ENCODE data around the gene TRIM40. TPM values are rescaled to one million over a fixed set of nuclear protein-coding genes. Genes with fewer than 3 reads are reported as not detected.

TRIM40 gene
- polyA plus RNA-seq, 1 donor from 2014 or later = 0.10 TPM

DNA sequence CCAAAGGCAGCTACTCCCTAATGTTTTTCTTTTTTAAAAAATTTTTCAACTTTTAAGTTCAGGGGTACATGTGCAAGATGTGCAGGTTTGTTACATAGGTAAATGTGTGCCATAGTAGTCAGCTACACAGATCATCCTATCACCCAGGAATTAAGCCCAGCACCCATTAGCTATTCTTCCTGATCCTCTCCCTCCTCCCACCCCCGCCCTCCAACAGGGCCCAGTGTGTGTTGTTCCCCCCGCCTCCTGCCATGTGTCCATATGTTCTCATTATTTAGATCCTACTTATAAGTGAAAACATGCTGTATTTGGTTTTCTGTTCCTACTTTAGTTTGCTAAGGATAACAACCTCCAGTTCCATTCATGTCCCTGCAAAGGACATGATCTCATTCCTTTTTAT is 39.8 kb downstream of the TRIM40 start:
- no peak overlapping the region for H3K4me3 Mint-ChIP-seq
- peaks cover 2% of the 10 kb centered on the region for H3K36me3 Mint-ChIP-seq
- H3K27me3 Mint-ChIP-seq = peaks cover 39% of the 10 kb centered on the region
- H3K9me3 Mint-ChIP-seq = peaks cover 0 to 6% (median 5%) of the 10 kb centered on the region in 3 donors
- no peak overlapping the region for H3K27ac Mint-ChIP-seq
- H3K4me1 Mint-ChIP-seq = peaks cover 0 to 2% (median 0%) of the 10 kb centered on the region in 3 donors

DNA sequence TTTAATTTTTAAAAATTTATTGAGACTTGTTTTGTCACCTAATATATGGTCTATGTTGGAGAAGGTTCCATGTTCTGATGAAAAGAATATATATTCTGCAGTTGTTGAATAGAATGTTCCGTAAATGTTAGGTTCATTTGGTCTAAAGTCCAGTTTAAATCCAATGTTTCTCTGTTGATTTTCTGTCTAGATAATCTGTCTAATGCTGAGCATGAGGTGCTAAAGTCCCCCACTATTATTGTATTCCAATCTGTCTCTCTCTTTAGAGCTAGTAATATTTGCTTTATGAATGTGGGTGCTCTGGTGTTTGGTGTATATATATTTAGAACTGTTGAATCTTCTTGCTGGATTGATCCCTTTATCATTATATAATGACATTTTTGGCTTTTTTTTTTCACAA is 42.9 kb downstream of the TRIM40 start:
- Mint-ChIP-seq H3K27ac (no peak overlapping the region), H3K9me3 (peaks cover 3 to 7% (median 6%) of the 10 kb centered on the region in 3 donors), H3K27me3 (peaks cover 21% of the 10 kb centered on the region)

DNA sequence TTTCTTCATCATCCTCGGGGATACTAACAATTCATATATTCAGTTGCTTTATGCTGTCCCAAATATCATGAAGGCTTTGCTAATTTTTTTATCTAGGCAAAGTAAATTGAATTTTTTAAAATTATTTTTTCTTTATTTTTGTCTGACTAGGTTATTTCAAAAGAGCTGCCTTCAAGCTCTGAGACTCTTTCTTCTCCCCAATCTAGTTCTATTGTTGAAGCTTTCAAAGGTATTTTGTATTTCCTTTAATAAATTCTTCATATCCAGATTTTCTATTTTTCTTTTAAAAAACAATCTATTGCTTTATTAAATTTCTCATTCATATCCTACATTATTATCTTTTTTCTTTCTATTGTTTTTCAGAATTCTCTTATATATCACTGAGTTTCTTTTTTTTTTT is 44.2 kb downstream of the TRIM40 start:
- Mint-ChIP-seq H3K36me3 (peaks cover 6% of the 10 kb centered on the region), H3K4me1 (peaks cover 0 to 3% (median 0%) of the 10 kb centered on the region in 3 donors), H3K27ac (no peak overlapping the region)

More for the DNA sequence above, 42.9 kb downstream of the TRIM40 start:
- H3K4me3 Mint-ChIP-seq = no peak overlapping the region
- H3K4me1 Mint-ChIP-seq = no peaks in the 10 kb centered on the region
- peaks cover 2% of the 10 kb centered on the region for H3K36me3 Mint-ChIP-seq

DNA sequence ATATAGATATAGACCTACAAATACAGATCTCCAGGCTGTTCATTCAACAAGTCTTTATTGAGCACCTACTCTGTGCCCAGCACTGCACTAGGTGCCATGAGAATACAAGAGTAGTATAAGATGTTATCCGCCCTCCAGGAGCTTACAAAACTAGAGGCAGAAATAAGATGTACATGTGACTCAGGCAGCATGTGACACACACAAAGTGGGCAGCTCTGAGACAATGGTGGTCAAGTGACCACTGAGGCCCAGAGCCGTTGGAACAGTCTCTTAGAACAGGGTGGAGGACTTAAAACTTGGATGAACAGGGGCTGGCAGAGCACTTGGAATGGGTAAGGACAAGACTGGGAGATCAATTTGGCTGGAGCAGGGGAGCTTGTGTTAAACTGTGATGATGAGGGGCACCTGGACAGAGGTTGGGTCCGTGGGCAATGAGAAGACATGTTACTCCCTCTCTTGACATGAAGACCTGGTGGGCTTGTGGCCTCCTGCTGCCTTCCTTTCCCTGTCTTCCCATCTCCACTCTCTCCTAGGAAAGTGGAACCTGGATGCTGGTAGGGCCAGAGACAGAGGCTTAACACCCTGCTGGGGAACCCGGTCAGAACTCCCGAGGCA is 48.6 kb downstream of the TRIM40 start:
- H3K9me3 Mint-ChIP-seq = peaks cover 3 to 4% (median 3%) of the 10 kb centered on the region in 3 donors

More for the DNA sequence above, 44.2 kb downstream of the TRIM40 start:
- Mint-ChIP-seq H3K9me3 (peaks cover 3 to 7% (median 6%) of the 10 kb centered on the region in 3 donors), H3K27me3 (peaks cover 18% of the 10 kb centered on the region), H3K4me3 (no peak overlapping the region)

DNA sequence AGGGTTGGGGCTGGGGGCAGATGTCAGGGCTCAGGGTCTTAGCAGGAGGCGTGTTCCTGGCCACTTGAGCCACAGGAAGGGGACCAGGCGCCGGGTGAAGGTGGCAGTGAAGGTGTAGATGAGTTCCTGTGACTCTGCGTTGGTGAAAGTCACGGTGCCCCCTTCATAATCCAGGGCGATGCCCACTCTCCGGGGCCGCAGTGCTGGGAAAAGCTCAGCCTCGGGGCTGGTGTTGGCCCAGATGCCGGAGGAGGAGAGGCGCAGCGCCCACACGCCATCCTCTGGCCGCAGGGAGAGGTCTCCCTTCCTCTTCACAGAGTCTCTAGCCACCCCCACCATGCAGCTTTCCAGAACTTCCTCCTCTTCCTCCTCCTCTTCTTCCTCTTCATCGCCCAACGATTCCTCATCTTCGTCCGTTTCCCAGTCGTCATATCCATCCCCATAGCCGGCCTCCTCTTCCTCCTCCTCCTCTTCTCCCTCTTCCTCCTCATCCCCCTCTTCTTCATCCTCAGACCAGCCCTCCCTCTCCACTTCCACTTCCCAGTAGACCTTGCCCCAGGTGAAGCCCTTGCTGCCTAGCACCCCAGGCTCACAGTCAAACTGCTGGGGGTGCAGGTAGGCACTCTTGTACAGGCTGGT is 50.0 kb downstream of the TRIM40 start:
- peaks cover 9% of the 10 kb centered on the region for H3K36me3 Mint-ChIP-seq
- peaks cover 0 to 3% (median 0%) of the 10 kb centered on the region in 3 donors for H3K4me1 Mint-ChIP-seq
- no peak overlapping the region for H3K4me3 Mint-ChIP-seq
- H3K9me3 Mint-ChIP-seq = peaks cover 0 to 2% (median 1%) of the 10 kb centered on the region in 3 donors
- H3K27ac Mint-ChIP-seq = no peak overlapping the region
- no peaks in the 10 kb centered on the region for H3K27me3 Mint-ChIP-seq

More for the DNA sequence above, 48.6 kb downstream of the TRIM40 start:
- Mint-ChIP-seq H3K27me3 (peaks cover 1% of the 10 kb centered on the region), H3K4me1 (peaks cover 0 to 3% (median 0%) of the 10 kb centered on the region in 3 donors), H3K36me3 (peaks cover 7% of the 10 kb centered on the region), H3K4me3 (no peak overlapping the region), H3K27ac (peak overlapping the region in 2 of 3 donors; percentile 2 to 79)

DNA sequence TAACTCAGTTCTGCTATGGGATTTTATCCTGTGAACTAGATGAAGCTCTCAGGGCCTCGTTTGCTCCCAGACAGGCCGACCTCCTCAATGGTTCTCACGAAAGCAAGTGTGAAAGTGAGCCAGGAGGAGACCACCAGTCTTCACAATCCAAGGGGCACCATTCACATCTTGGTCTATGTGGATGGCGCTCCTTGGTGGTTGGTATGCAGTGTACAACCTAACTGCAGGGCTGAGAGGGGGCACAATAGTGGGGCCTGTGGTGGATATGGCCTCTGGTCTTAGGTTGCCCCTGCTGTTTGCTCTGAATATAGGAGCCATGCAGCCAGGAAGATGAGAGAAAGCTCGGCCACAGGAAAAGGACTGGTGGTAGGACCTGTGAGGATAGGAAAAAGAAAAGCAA is 52.6 kb downstream of the TRIM40 start:
- Mint-ChIP-seq H3K4me1 (peaks cover 0 to 3% (median 0%) of the 10 kb centered on the region in 3 donors), H3K36me3 (peaks cover 11% of the 10 kb centered on the region), H3K27me3 (no peaks in the 10 kb centered on the region), H3K4me3 (no peak overlapping the region), H3K9me3 (no peaks in the 10 kb centered on the region), H3K27ac (peak overlapping the region in 1 of 3 donors; percentile 55)

DNA sequence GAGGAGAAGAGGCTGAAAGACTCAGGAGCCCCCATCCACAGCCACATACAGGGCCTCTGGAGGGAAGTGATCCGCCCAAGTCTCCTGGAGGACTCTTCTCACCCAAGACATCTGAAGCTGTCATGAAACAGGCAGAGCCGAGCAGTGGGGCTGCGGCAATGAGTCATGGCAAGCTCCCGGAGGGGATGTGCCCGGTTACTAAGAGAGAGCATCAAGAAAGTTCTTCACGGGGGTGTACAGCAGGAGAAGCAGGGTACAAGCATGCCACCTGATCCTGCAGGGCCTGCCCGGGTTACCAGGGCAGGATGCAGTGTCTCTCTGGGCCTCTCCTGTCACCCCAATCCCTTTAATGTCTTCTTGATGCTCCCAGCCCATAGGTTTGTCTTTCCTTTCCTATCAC is 56.1 kb downstream of the TRIM40 start:
- peaks cover 0 to 4% (median 0%) of the 10 kb centered on the region in 3 donors for H3K4me1 Mint-ChIP-seq
- H3K4me3 Mint-ChIP-seq = no peak overlapping the region
- no peaks in the 10 kb centered on the region for H3K27me3 Mint-ChIP-seq
- H3K36me3 Mint-ChIP-seq = peaks cover 6% of the 10 kb centered on the region
- no peaks in the 10 kb centered on the region for H3K9me3 Mint-ChIP-seq
- peak overlapping the region in 1 of 3 donors; percentile 64 for H3K27ac Mint-ChIP-seq

DNA sequence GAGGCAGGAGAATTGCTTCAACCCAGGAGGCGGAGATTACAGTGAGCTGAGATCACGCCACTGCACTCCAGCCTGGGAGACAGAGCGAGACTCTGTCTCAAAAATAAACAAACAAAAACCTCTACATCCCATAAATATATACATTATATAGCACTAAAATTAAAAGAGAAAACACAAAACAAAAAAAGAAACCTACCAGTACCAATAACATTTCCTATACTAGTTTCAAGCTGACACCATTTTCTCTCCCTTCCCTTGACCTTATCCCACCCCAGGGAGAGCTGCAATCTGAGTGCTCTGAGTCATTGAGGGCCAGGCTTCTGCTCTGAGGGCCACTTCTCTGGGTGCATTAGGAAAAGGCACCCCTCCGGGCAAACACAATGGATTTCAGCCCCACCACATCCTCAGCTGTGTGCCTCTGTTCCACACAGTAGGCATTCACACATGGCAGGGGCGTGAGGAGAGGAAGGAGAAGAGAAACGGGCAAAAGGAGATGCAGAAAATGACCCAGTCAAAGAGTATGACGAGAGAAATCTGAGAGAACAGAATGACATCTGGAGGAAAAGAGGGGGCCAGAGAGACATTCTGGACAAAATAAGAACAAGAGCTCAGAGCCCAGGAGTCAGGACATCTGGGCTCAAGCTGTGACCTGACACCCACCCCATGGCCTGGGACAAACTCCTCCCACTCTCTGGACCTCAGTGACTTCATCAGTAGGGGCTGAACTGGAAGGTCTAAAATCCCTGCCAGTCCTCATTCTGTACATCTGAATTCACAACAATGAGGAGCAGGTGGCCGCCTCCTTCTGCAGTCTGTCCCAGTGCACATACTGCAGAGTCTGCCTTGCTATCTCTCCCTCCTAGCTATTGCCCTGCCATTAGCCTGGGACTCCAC is 59.1 kb downstream of the TRIM40 start:
- H3K27ac Mint-ChIP-seq = peak overlapping the region in 1 of 3 donors; percentile 10
- H3K4me3 Mint-ChIP-seq = no peak overlapping the region
- H3K9me3 Mint-ChIP-seq = no peaks in the 10 kb centered on the region
- H3K36me3 Mint-ChIP-seq = peaks cover 9% of the 10 kb centered on the region
- no peaks in the 10 kb centered on the region for H3K27me3 Mint-ChIP-seq
- peaks cover 0 to 6% (median 3%) of the 10 kb centered on the region in 3 donors for H3K4me1 Mint-ChIP-seq

DNA sequence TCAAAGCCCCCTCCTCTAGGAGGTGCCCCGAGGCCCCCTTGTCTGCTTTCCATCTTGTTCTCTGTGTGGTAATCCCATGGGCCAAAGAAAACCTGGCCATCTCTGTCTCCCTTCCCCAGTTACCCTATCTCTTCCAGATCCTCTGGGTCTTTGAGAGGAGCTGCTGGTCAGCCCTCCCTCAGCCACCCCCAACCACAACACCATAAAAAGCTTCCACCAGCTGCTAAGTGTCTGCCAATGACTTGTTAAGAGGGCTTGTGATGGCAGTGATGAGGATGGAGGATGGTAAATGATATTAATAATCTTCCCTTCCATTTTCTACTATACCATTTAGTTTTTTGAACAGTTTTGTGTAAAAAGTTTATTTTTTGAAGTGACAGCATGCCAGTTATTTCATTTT is 60.0 kb downstream of the TRIM40 start:
- Mint-ChIP-seq H3K27ac (peak overlapping the region; percentile 39 to 62 (median 57)), H3K4me3 (no peak overlapping the region), H3K27me3 (no peaks in the 10 kb centered on the region), H3K9me3 (no peaks in the 10 kb centered on the region), H3K36me3 (peaks cover 6% of the 10 kb centered on the region), H3K4me1 (peaks cover 5 to 12% (median 12%) of the 10 kb centered on the region in 3 donors)

DNA sequence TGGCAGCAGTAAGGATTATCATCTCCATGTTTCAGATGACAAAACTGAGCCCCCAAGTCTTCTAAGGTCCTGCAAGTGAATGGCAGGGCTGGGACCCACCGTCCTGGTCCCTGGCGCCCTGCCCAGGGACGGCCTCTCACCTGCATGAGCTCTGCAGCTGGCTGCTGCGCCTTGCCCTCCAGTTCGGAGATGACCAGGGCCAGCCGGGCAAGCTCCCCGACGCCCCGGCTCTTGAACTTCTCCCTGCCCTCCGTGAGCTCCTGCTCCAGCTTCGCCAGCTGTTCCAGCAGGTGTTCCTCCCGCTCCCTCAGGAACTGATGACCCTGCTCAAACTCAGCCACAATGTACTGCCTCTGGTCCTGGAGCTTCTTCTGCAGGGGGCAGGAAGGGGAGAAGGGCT is 60.4 kb downstream of the TRIM40 start:
- H3K9me3 Mint-ChIP-seq = no peaks in the 10 kb centered on the region
- no peak overlapping the region for H3K4me3 Mint-ChIP-seq
- peaks cover 9 to 17% (median 17%) of the 10 kb centered on the region in 3 donors for H3K4me1 Mint-ChIP-seq
- H3K36me3 Mint-ChIP-seq = peaks cover 5% of the 10 kb centered on the region
- H3K27me3 Mint-ChIP-seq = no peaks in the 10 kb centered on the region
- H3K27ac Mint-ChIP-seq = peak overlapping the region; percentile 39 to 91 (median 62)

Other genes starting within 250 kb of the TRIM40 start
- gene HLA-A, start 193.6 kb upstream of the TRIM40 start, polyA plus RNA-seq = 2,521 TPM
- gene POLR1H, start 74.9 kb upstream of the TRIM40 start, polyA plus RNA-seq = 84.4 TPM
- gene PPP1R11, start 68.9 kb upstream of the TRIM40 start, polyA plus RNA-seq = 102 TPM
- not detected for gene RNF39, start 60.4 kb upstream of the TRIM40 start, polyA plus RNA-seq
- not detected for gene TRIM31, start 23.1 kb upstream of the TRIM40 start, polyA plus RNA-seq
- gene TRIM10, start 25.1 kb downstream of the TRIM40 start, polyA plus RNA-seq = not detected
- gene TRIM15, start 27.4 kb downstream of the TRIM40 start, polyA plus RNA-seq = not detected
- gene TRIM26, start 77.3 kb downstream of the TRIM40 start, polyA plus RNA-seq = 70.6 TPM
- gene TRIM39, start 190.8 kb downstream of the TRIM40 start, polyA plus RNA-seq = 14.1 TPM
- 89.1 TPM for gene RPP21, start 209.0 kb downstream of the TRIM40 start, polyA plus RNA-seq